H1 (cell line): ENCODE measurements around the gene TSC2. TPM values are rescaled to one million over a fixed set of nuclear protein-coding genes. Genes with fewer than 3 reads are reported as not detected.

Experiments used
- CTCF ChIA-PET: fragments of 300-600 bp; sonication (Branson Sonifier 250); formaldehyde crosslinking; loops from one replicate; lab custom pipeline; 2021; ENCODE audit not compliant: partially characterized antibody; lab: Charles Lee
- POLR2A ChIA-PET: fragments of 300-600 bp; sonication (Branson Sonifier 250); formaldehyde crosslinking; loops from one replicate; lab custom pipeline; 2021; ENCODE audit warnings: inconsistent platforms; ENCODE audit not compliant: partially characterized antibody; lab: Charles Lee
- DNase-seq, 2 experiments: peaks; one replicate each; pipeline versions ENCODE4 v3.0.0 to v3.0.0-alpha.2; 2010 to 2022; ENCODE audit warnings: low spot score in 2 of 2, low read depth in 1 of 2, mixed read lengths in 1 of 2
- FAIRE-seq: peaks from 2 replicates; lab custom pipeline; 2011; peaks lifted over from hg19 to GRCh38; lab: Jason Lieb, UNC
- H2AFZ ChIP-seq: 2 replicates; pipeline ENCODE4 v1.8.1; 2012; ENCODE audit warnings: low read length, inconsistent platforms
- H2AK5ac ChIP-seq: 2 replicates; pipeline ENCODE4 v1.6.1; 2013; ENCODE audit warnings: low read depth, low read length
- H2BK120ac ChIP-seq: replicated peaks from 2 replicates; pipeline ENCODE3; 2013; ENCODE audit warnings: low read depth, low read length, inconsistent platforms
- H2BK12ac ChIP-seq: 2 replicates; pipeline ENCODE4 v1.6.1; 2013; ENCODE audit warnings: low read depth, low read length
- H2BK15ac ChIP-seq: 2 replicates; pipeline ENCODE4 v1.6.1; 2013; ENCODE audit warnings: low read length
- H2BK20ac ChIP-seq: 2 replicates; pipeline ENCODE4 v1.6.1; 2013; ENCODE audit warnings: low read length
- H2BK5ac ChIP-seq: 2 replicates; pipeline ENCODE4 v1.6.1; 2013; ENCODE audit warnings: low read depth, low read length
- H3K14ac ChIP-seq: 2 replicates; pipeline ENCODE4 v1.6.1; 2013; ENCODE audit warnings: inconsistent platforms; ENCODE audit not compliant: insufficient read length
- H3K18ac ChIP-seq: 2 replicates; pipeline ENCODE4 v1.6.1; 2013; ENCODE audit warnings: low read length; ENCODE audit errors: extremely low read depth
- H3K23ac ChIP-seq: 2 replicates; pipeline ENCODE4 v1.6.1; 2013; ENCODE audit warnings: inconsistent platforms; ENCODE audit not compliant: insufficient read length
- H3K23me2 ChIP-seq: 2 replicates; pipeline ENCODE4 v1.6.1; 2013; ENCODE audit warnings: low read depth, low read length
- H3K27ac ChIP-seq: 2 replicates; pipeline ENCODE4 v1.6.1; 2011; ENCODE audit warnings: low read depth, low read length, inconsistent platforms
- H3K27me3 ChIP-seq, 4 experiments: replicated peaks in 1 of 4; 1 replicate in 1 of 4; 2 replicates in 3 of 4; pipeline versions ENCODE4 v1.6.1 to v1.8.1; 2011 to 2013; ENCODE audit warnings: low read length in 3 of 4, mild to moderate bottlenecking in 3 of 4, inconsistent platforms in 2 of 4, mixed read lengths in 2 of 4, moderate library complexity in 1 of 4; ENCODE audit not compliant: control insufficient read depth in 3 of 4, insufficient read depth in 3 of 4; ENCODE audit errors: extremely low read depth in 1 of 4
- H3K36me3 ChIP-seq, 4 experiments: 2 replicates each; pipeline versions ENCODE4 v1.6.1 to v1.8.1; 2011 to 2013; ENCODE audit warnings: mild to moderate bottlenecking in 4 of 4, low read length in 3 of 4, moderate library complexity in 2 of 4, control low read depth in 1 of 4, inconsistent platforms in 1 of 4; ENCODE audit not compliant: insufficient read depth in 4 of 4, control insufficient read depth in 2 of 4
- H3K4ac ChIP-seq: replicated peaks from 2 replicates; pipeline ENCODE3; 2013; ENCODE audit warnings: low read length, low read depth, mixed read lengths, inconsistent platforms; ENCODE audit not compliant: insufficient read length
- H3K4me1 ChIP-seq, 4 experiments: replicated peaks in 1 of 4; 1 replicate in 1 of 4; 2 replicates in 3 of 4; pipeline versions ENCODE4 v1.6.1 to v1.8.1; 2011 to 2013; ENCODE audit warnings: low read length in 3 of 4, inconsistent platforms in 2 of 4, mixed read lengths in 1 of 4; ENCODE audit not compliant: insufficient read depth in 4 of 4, control insufficient read depth in 3 of 4
- H3K4me2 ChIP-seq, 2 experiments: 2 replicates each; pipeline versions ENCODE4 v1.6.1 to v1.8.1; 2011 to 2013; ENCODE audit warnings: low read depth in 2 of 2, low read length in 2 of 2, control low read depth in 1 of 2, inconsistent platforms in 1 of 2, mild to moderate bottlenecking in 1 of 2; ENCODE audit not compliant: insufficient read depth in 1 of 2
- H3K4me3 ChIP-seq, 4 experiments: fragments of 200-600, 300-600 bp in 1 of 4; sonication (generic), shearing (Covaris generic), sonication (Bioruptor Twin) in 1 of 4; 2 replicates each; pipeline versions ENCODE4 v1.5.1 to v1.8.1; 2011 to 2016; ENCODE audit warnings: low read length in 4 of 4, low read depth in 3 of 4, control low read depth in 2 of 4, inconsistent platforms in 2 of 4, mild to moderate bottlenecking in 2 of 4, mixed read lengths in 1 of 4, moderate library complexity in 1 of 4; ENCODE audit not compliant: insufficient read depth in 2 of 4; ENCODE audit errors: extremely low read depth in 1 of 4
- H3K56ac ChIP-seq: replicated peaks from 2 replicates; pipeline ENCODE3; 2013; ENCODE audit warnings: low read depth, mild to moderate bottlenecking, mixed read lengths, low read length, inconsistent platforms; ENCODE audit not compliant: insufficient read length
- H3K79me1 ChIP-seq: 2 replicates; pipeline ENCODE4 v1.6.1; 2013; ENCODE audit warnings: low read depth, low read length, control low read depth
- H3K79me2 ChIP-seq, 2 experiments: 2 replicates each; pipeline versions ENCODE4 v1.6.1 to v1.8.1; 2012 to 2013; ENCODE audit warnings: low read length in 2 of 2, mild to moderate bottlenecking in 2 of 2, inconsistent platforms in 1 of 2; ENCODE audit not compliant: insufficient read depth in 2 of 2, control insufficient read depth in 1 of 2
- H3K9ac ChIP-seq, 4 experiments: replicated peaks in 1 of 4; 1 replicate in 1 of 4; 2 replicates in 3 of 4; pipeline versions ENCODE4 v1.6.1 to v1.8.1; 2011 to 2013; ENCODE audit warnings: low read depth in 3 of 4, low read length in 3 of 4, control low read depth in 2 of 4, mild to moderate bottlenecking in 2 of 4, moderate library complexity in 2 of 4, inconsistent platforms in 1 of 4; ENCODE audit errors: extremely low read depth in 1 of 4
- H3K9me3 ChIP-seq, 2 experiments: 2 replicates each; pipeline versions ENCODE4 v1.6.1 to v1.8.1; 2012 to 2013; ENCODE audit warnings: mild to moderate bottlenecking in 2 of 2, moderate library complexity in 2 of 2, control low read depth in 1 of 2, inconsistent platforms in 1 of 2, low read depth in 1 of 2, low read length in 1 of 2, mixed read lengths in 1 of 2; ENCODE audit not compliant: insufficient read depth in 2 of 2
- H4K20me1 ChIP-seq, 2 experiments: replicated peaks in 1 of 2; 2 replicates each; pipeline versions ENCODE3 to v1.8.1; 2011 to 2013; ENCODE audit warnings: inconsistent platforms in 2 of 2, low read length in 2 of 2, mild to moderate bottlenecking in 1 of 2; ENCODE audit not compliant: insufficient read depth in 2 of 2, control insufficient read depth in 1 of 2
- H4K5ac ChIP-seq: 2 replicates; pipeline ENCODE4 v1.6.1; 2013; ENCODE audit warnings: low read length, low read depth, mixed read lengths, inconsistent platforms; ENCODE audit not compliant: insufficient read length
- H4K8ac ChIP-seq: 2 replicates; pipeline ENCODE4 v1.8.0; 2013; ENCODE audit warnings: mild to moderate bottlenecking, moderate library complexity, low read length, inconsistent platforms; ENCODE audit not compliant: insufficient read depth; ENCODE audit errors: extremely low read depth
- H4K91ac ChIP-seq: replicated peaks from 2 replicates; pipeline ENCODE3; 2013; ENCODE audit warnings: low read length, mixed read lengths, inconsistent platforms; ENCODE audit not compliant: insufficient read length
- BCL11A ChIP-seq, 2 experiments: IDR thresholded peaks; one replicate each; pipeline ENCODE4 v1.6.1; 2011; ENCODE audit warnings: low read depth in 2 of 2, low read length in 2 of 2, mild to moderate bottlenecking in 2 of 2
- CHD2 ChIP-seq: IDR thresholded peaks from 2 replicates; pipeline ENCODE4 v1.6.1; 2012; ENCODE audit warnings: low read length, improper control_type of control experiment
- CREB1 ChIP-seq: IDR thresholded peaks from 2 replicates; pipeline ENCODE4 v1.6.1; 2012; ENCODE audit warnings: inconsistent platforms
- EP300 ChIP-seq, 2 experiments: IDR thresholded peaks; 1 replicate in 1 of 2; 2 replicates in 1 of 2; pipeline ENCODE4 v1.6.1; 2011 to 2012; ENCODE audit warnings: low read depth in 2 of 2, low read length in 2 of 2, mild to moderate bottlenecking in 2 of 2, borderline replicate concordance in 1 of 2, inconsistent platforms in 1 of 2, moderate library complexity in 1 of 2
- GTF2F1 ChIP-seq: IDR thresholded peaks from 2 replicates; pipeline ENCODE4 v1.6.1; 2012; ENCODE audit warnings: low read depth, low read length, improper control_type of control experiment, borderline replicate concordance
- KDM4A ChIP-seq: IDR thresholded peaks from one replicate; pipeline ENCODE4 v1.7.1; 2012; ENCODE audit warnings: low read depth, mild to moderate bottlenecking, moderate library complexity, low read length, inconsistent platforms; ENCODE audit not compliant: severe bottlenecking
- KDM5A ChIP-seq: fragments of 200-600 bp; IDR thresholded peaks from 2 replicates; pipeline ENCODE4 v1.7.1; 2012; ENCODE audit warnings: mild to moderate bottlenecking, low read length, inconsistent platforms, mixed read lengths
- NRF1 ChIP-seq: IDR thresholded peaks from 2 replicates; pipeline ENCODE4 v1.6.1; 2011; ENCODE audit warnings: mild to moderate bottlenecking, low read depth, low read length, improper control_type of control experiment
- PHF8 ChIP-seq: fragments of 200-600 bp; sonication (generic); conservative IDR thresholded peaks from 2 replicates; pipeline ENCODE4 v1.7.1; 2012; ENCODE audit warnings: low read depth, mild to moderate bottlenecking, inconsistent platforms, low read length, moderate library complexity
- SIN3A ChIP-seq, 2 experiments: IDR thresholded peaks in 1 of 2; conservative IDR thresholded peaks in 1 of 2; 2 replicates each; pipeline ENCODE4 v1.6.1; 2011 to 2012; ENCODE audit warnings: low read length in 2 of 2, improper control_type of control experiment in 1 of 2, low read depth in 1 of 2, mild to moderate bottlenecking in 1 of 2
- SP2 ChIP-seq: IDR thresholded peaks from 2 replicates; pipeline ENCODE4 v1.6.1; 2012; ENCODE audit warnings: mild to moderate bottlenecking, low read length, inconsistent platforms
- SP4 ChIP-seq: IDR thresholded peaks from 2 replicates; pipeline ENCODE4 v1.6.1; 2012; ENCODE audit warnings: low read length, inconsistent platforms
- TEAD4 ChIP-seq: IDR thresholded peaks from 2 replicates; pipeline ENCODE4 v1.6.1; 2012; ENCODE audit warnings: low read depth, low read length, inconsistent platforms, mixed read lengths
- ZNF274 ChIP-seq: IDR thresholded peaks from 2 replicates; pipeline ENCODE4 v1.7.0; 2012; ENCODE audit warnings: low read length, borderline replicate concordance; ENCODE audit errors: extremely low read depth
- WGBS, 2 experiments: shearing (Covaris generic) in 1 of 2; methylation state at CpG; one replicate each; pipeline versions ENCODE4 v1.1.6 to v1.1.7; 2013 to 2015; ENCODE audit warnings: low lambda C conversion rate in 2 of 2, mixed read lengths in 2 of 2, inconsistent platforms in 1 of 2, low coverage in 1 of 2, missing lambda C conversion rate in 1 of 2; ENCODE audit not compliant: insufficient replicate concordance in 2 of 2, insufficient coverage in 1 of 2, insufficient read length in 1 of 2; ENCODE audit errors: extremely low coverage in 1 of 2, missing lambda C conversion rate in 1 of 2; 5-methylcytosine and 5-hydroxymethylcytosine counted together
- polyA plus RNA-seq, 7 experiments: library from polyadenylated mRNA; depleted of rRNA in 3 of 7; stranded (reverse) in 5 of 7; unstranded in 2 of 7; fragments of >200 nt in 5 of 7; fragments of 200-250 nt in 2 of 7; gene quantifications; 1 replicate in 5 of 7; 2 replicates in 1 of 7; 4 replicates in 1 of 7; pipeline versions ENCODE4 v1.2.1 to v1.2.3, GENCODE V29; 2011 to 2013; ENCODE audit warnings: missing spikeins in 2 of 7, mixed read lengths in 2 of 7
- total RNA-seq: library from RNA; stranded (reverse); fragmentation: NEBNext Ultra II Directional; extraction: Animal tissue kit (Norgen Biotek cat#: 25700); gene quantifications from 2 replicates; pipeline ENCODE4 v1.2.1, GENCODE V29; 2021

Gene TSC2
- total and polyA plus RNA-seq, 2 of the 8 experiments (the other 6 are each of a cell fraction or from before 2014, with no cell fraction given): 65.9 to 96.6 TPM

DNA sequence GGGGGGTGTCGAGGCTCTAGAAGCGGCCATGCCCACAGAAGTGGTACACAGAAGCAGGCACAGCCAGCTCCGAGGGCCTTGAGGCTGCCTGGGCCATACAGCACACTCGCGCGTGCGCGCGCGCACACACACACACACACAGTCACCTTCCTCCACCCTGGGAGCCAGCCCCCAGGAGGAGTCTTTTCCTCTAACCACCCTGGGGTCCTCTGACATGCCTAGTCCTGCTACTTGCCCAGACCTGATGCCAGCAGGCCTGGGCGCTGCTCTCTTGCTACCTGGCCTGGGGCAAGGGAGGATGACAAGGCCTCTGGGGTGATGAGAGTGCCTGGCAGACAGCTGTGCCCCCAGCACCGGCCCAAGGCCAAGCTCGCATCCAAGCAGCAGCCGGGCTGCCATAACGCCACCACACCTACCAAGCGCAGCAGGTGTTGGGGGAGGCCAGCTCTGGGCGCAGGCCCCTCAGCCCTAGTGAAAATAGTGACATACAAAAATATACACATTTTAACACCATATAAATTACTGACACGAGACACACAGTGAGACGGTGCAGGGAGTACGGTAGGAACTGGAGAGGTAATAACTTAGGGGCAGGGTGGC lies 41.1 kb downstream of the TSC2 start:
- 94% methylated on average over 19 of the region's 20 CpGs; no CpG with 5 or more reads in 1 of the 2 experiments for WGBS, 2 experiments
- POLR2A ChIA-PET: interaction anchor here (0.8 to 6.9 kb wide), 5 partner anchors 10 to 92 kb away, joined by 4 to 50 read pairs (median 4); partner anchors contain the start of gene TRAF7
- H3K18ac ChIP-seq: no peak overlapping the region
- TF ChIP-seq SP4 (no peak), NRF1 (no peak), EP300 (IDR thresholded peaks at IDR 0.05; ENCODE audit: borderline replicate concordance in 1 of 2, low read depth in 2 of 2, low read length in 2 of 2) (no peak), GTF2F1 (no peak), CHD2 (no peak), BCL11A (IDR thresholded peaks at IDR 0.05; ENCODE audit: low read depth in 2 of 2, low read length in 2 of 2) (no peak), ZNF274 (no peak), KDM4A (no peak), PHF8 (no peak), SIN3A (conservative IDR thresholded peaks at IDR 0.05 in 1 of 2, IDR thresholded peaks at IDR 0.05 in 1 of 2; ENCODE audit: low read depth in 1 of 2, low read length in 2 of 2) (no peak), KDM5A (no peak), SP2 (no peak), TEAD4 (no peak), CREB1 (no peak)

More for the DNA sequence above, 41.1 kb downstream of the TSC2 start:
- Histone ChIP-seq H3K27me3 (no peaks in the 10 kb centered on the region), H3K79me1 (no peaks in the 10 kb centered on the region), H3K4me3 (no peak overlapping the region), H3K9me3 (no peaks in the 10 kb centered on the region), H4K5ac (no peak overlapping the region), H4K91ac (no peak overlapping the region), H4K8ac (no peak overlapping the region), H3K79me2 (no peaks in the 10 kb centered on the region), H3K36me3 (peaks cover 0 to 24% (median 0%) of the 10 kb centered on the region in 4 experiments; a peak in 4 of 8 replicates), H3K9ac (no peak overlapping the region), H3K4me2 (no peak overlapping the region), H3K4me1 (peaks cover 0 to 12% (median 9%) of the 10 kb centered on the region in 4 experiments; a peak in 5 of 7 replicates), H3K14ac (no peak overlapping the region), H2BK12ac (no peak overlapping the region), H4K20me1 (peaks cover 8 to 16% of the 10 kb centered on the region in 2 experiments), H3K56ac (no peak overlapping the region), H2BK120ac (no peak overlapping the region), H2BK15ac (no peak overlapping the region), H2AFZ (no peak overlapping the region), H2BK5ac (no peak overlapping the region), H3K23ac (no peak overlapping the region), H2AK5ac (no peak overlapping the region), H3K23me2 (peaks cover 6% of the 10 kb centered on the region; the same call in 1 of the 2 replicates), H3K27ac (no peak overlapping the region), H3K4ac (no peak overlapping the region), H2BK20ac (no peak overlapping the region)
- no peak for DNase-seq
- no peak for FAIRE-seq
- CTCF ChIA-PET: interaction anchor here (0.8 to 2.4 kb wide), 4 partner anchors 63 to 85 kb away, joined by 3 to 9 read pairs (median 4); no protein-coding TSS in a partner anchor
